IMR-90 (cell line): Measurements from ENCODE around the gene ZNF727. TPM values are rescaled to one million over a fixed set of nuclear protein-coding genes. Genes with fewer than 3 reads are reported as not detected.

Source experiments
- ATAC-seq: fragments of 200-7000 bp; cut with Tn5 transposase; 2 replicates; pipeline ENCODE4 v1.9.1; 2020; ENCODE audit warnings: low read depth, mild to moderate bottlenecking, moderate library complexity
- Bru-seq: library from RNA; stranded (reverse); fragments of 400-500 nt; gene quantifications from one replicate; lab custom pipeline; 2021; lab: Mats Ljungman, UMichigan
- BruChase-seq, 2 experiments: library from RNA; stranded (reverse); fragments of 400-500 nt; gene quantifications; one replicate each; lab custom pipeline; 2021; lab: Mats Ljungman, UMichigan
- BruUV-seq: library from RNA; stranded (reverse); fragments of 400-500 nt; replicated peaks from 2 replicates; lab custom pipeline; 2021; lab: Mats Ljungman, UMichigan
- CTCF ChIA-PET: fragments of 300-600 bp; formaldehyde crosslinking; extraction: SDS; loops from one replicate; lab custom pipeline; 2021; ENCODE audit warnings: antibody characterized with exemption; lab: Yijun Ruan, JAX
- POLR2A ChIA-PET: fragments of 300-600 bp; sonication (Branson Sonifier 250); formaldehyde crosslinking; loops from one replicate; lab custom pipeline; 2022; ENCODE audit warnings: antibody characterized with exemption; ENCODE audit not compliant: unreplicated experiment; lab: Charles Lee
- DNase-seq: peaks from one replicate; pipeline ENCODE4 v3.0.0; 2013
- H2AFZ ChIP-seq: replicated peaks from 2 replicates; pipeline ENCODE3; 2013; ENCODE audit warnings: low read length, mild to moderate bottlenecking; ENCODE audit not compliant: poor library complexity
- H2AK5ac ChIP-seq: 2 replicates; pipeline ENCODE4 v1.6.1; 2013; ENCODE audit warnings: low read depth, low read length, inconsistent platforms
- H2AK9ac ChIP-seq: replicated peaks from 2 replicates; pipeline ENCODE3; 2013; ENCODE audit warnings: mild to moderate bottlenecking, low read depth, low read length, moderate library complexity; ENCODE audit not compliant: poor library complexity
- H2BK120ac ChIP-seq: 2 replicates; pipeline ENCODE4 v1.6.1; 2013; ENCODE audit warnings: low read depth, low read length, inconsistent platforms
- H2BK15ac ChIP-seq: 3 replicates; pipeline ENCODE4 v1.6.1; 2013; ENCODE audit warnings: low read depth, low read length, inconsistent platforms
- H2BK20ac ChIP-seq: 2 replicates; pipeline ENCODE4 v1.6.1; 2013; ENCODE audit warnings: low read depth, mild to moderate bottlenecking, inconsistent platforms, low read length, moderate library complexity
- H2BK5ac ChIP-seq: 2 replicates; pipeline ENCODE4 v1.6.1; 2013; ENCODE audit warnings: mild to moderate bottlenecking, low read depth, low read length, inconsistent platforms; ENCODE audit not compliant: poor library complexity, severe bottlenecking
- H3K14ac ChIP-seq: replicated peaks from 2 replicates; pipeline ENCODE4 v1.6.1; 2013; ENCODE audit warnings: low read depth, low read length, inconsistent platforms
- H3K18ac ChIP-seq: 2 replicates; pipeline ENCODE4 v1.6.1; 2013; ENCODE audit warnings: low read depth, low read length, control low read depth
- H3K23ac ChIP-seq: 2 replicates; pipeline ENCODE4 v1.6.1; 2013; ENCODE audit warnings: low read depth, low read length, inconsistent platforms
- H3K27ac ChIP-seq: 2 replicates; pipeline ENCODE4 v1.5.1; 2013; ENCODE audit warnings: mild to moderate bottlenecking, control low read depth, low read length; ENCODE audit not compliant: insufficient read depth
- H3K27me3 ChIP-seq: 2 replicates; pipeline ENCODE4 v1.6.1; 2013; ENCODE audit warnings: low read length; ENCODE audit not compliant: control insufficient read depth, insufficient read depth
- H3K36me3 ChIP-seq: 2 replicates; pipeline ENCODE4 v1.6.1; 2013; ENCODE audit warnings: low read length, mixed read lengths; ENCODE audit not compliant: control insufficient read depth, insufficient read depth
- H3K4ac ChIP-seq: 2 replicates; pipeline ENCODE4 v1.6.1; 2013; ENCODE audit warnings: low read depth, low read length, inconsistent platforms
- H3K4me1 ChIP-seq: 2 replicates; pipeline ENCODE4 v1.6.1; 2013; ENCODE audit warnings: low read length, mixed read lengths; ENCODE audit not compliant: control insufficient read depth, insufficient read depth
- H3K4me2 ChIP-seq: 2 replicates; pipeline ENCODE4 v1.6.1; 2013; ENCODE audit warnings: low read depth, mild to moderate bottlenecking, control low read depth, low read length, moderate library complexity
- H3K4me3 ChIP-seq: 2 replicates; pipeline ENCODE4 v1.5.1; 2013; ENCODE audit warnings: low read depth, mild to moderate bottlenecking, control low read depth, low read length, moderate library complexity; ENCODE audit not compliant: insufficient read depth
- H3K56ac ChIP-seq: 2 replicates; pipeline ENCODE4 v1.6.1; 2013; ENCODE audit warnings: low read length, inconsistent platforms; ENCODE audit not compliant: insufficient read depth; ENCODE audit errors: extremely low read depth
- H3K79me1 ChIP-seq, 2 experiments: 2 replicates each; pipeline ENCODE4 v1.6.1; 2013; ENCODE audit warnings: low read length in 2 of 2, inconsistent platforms in 1 of 2, low read depth in 1 of 2
- H3K9ac ChIP-seq: 2 replicates; pipeline ENCODE4 v1.6.1; 2013; ENCODE audit warnings: low read depth, low read length, control low read depth
- H3K9me1 ChIP-seq: 2 replicates; pipeline ENCODE4 v1.6.1; 2013; ENCODE audit warnings: low read length, inconsistent platforms; ENCODE audit not compliant: insufficient read depth
- H3K9me3 ChIP-seq: 2 replicates; pipeline ENCODE4 v1.6.1; 2013; ENCODE audit warnings: low read length; ENCODE audit not compliant: control insufficient read depth, insufficient read depth
- H4K20me1 ChIP-seq: 2 replicates; pipeline ENCODE4 v1.6.1; 2013; ENCODE audit warnings: low read length, inconsistent platforms; ENCODE audit not compliant: insufficient read depth
- H4K5ac ChIP-seq: 2 replicates; pipeline ENCODE4 v1.6.1; 2013; ENCODE audit warnings: mild to moderate bottlenecking, low read depth, low read length, control low read depth
- H4K8ac ChIP-seq, 2 experiments: 2 replicates each; pipeline ENCODE4 v1.6.1; 2013; ENCODE audit warnings: low read depth in 2 of 2, low read length in 2 of 2, control low read depth in 1 of 2, inconsistent platforms in 1 of 2
- H4K91ac ChIP-seq: 2 replicates; pipeline ENCODE4 v1.6.1; 2013; ENCODE audit warnings: low read depth, low read length, inconsistent platforms; ENCODE audit not compliant: insufficient read depth
- CEBPB ChIP-seq: IDR thresholded peaks from 2 replicates; pipeline ENCODE4 v1.6.1; 2012; ENCODE audit warnings: low read depth, low read length, improper control_type of control experiment
- CTCF ChIP-seq: conservative IDR thresholded peaks from 2 replicates; pipeline ENCODE4 v1.5.1; 2012; ENCODE audit warnings: mild to moderate bottlenecking, low read depth, low read length, improper control_type of control experiment
- ELK1 ChIP-seq: fragments of 150-350 bp; IDR thresholded peaks from 2 replicates; pipeline ENCODE4 v1.6.1; 2016; ENCODE audit warnings: low read depth, mild to moderate bottlenecking, low read length, moderate library complexity, borderline replicate concordance
- MAFK ChIP-seq: IDR thresholded peaks from 2 replicates; pipeline ENCODE4 v1.6.1; 2012; ENCODE audit warnings: low read depth, low read length, improper control_type of control experiment
- MAZ ChIP-seq: IDR thresholded peaks from 2 replicates; pipeline ENCODE4 v1.6.1; 2012; ENCODE audit warnings: low read depth, mild to moderate bottlenecking, low read length, improper control_type of control experiment, moderate library complexity, borderline replicate concordance
- POLR2A ChIP-seq: IDR thresholded peaks from 2 replicates; pipeline ENCODE4 v1.6.1; 2012; ENCODE audit warnings: mild to moderate bottlenecking, low read depth, low read length
- RCOR1 ChIP-seq: IDR thresholded peaks from 2 replicates; pipeline ENCODE4 v1.6.1; 2012; ENCODE audit warnings: mild to moderate bottlenecking, low read length, improper control_type of control experiment; ENCODE audit not compliant: insufficient replicate concordance
- RFX5 ChIP-seq: IDR thresholded peaks from 2 replicates; pipeline ENCODE4 v1.8.0; 2012; ENCODE audit warnings: low read depth, mild to moderate bottlenecking, low read length, moderate library complexity
- USF2 ChIP-seq: fragments of 150-350 bp; IDR thresholded peaks from 2 replicates; pipeline ENCODE4 v1.6.1; 2017; ENCODE audit warnings: mild to moderate bottlenecking, antibody characterized with exemption, low read length, low read depth
- WGBS, 2 experiments: methylation state at CpG; one replicate each; pipeline versions ENCODE4 v1.1.5 to v1.1.7; 2013; ENCODE audit warnings: missing lambda C conversion rate in 2 of 2; ENCODE audit not compliant: insufficient read length in 1 of 2; ENCODE audit errors: extremely low coverage in 2 of 2; 5-methylcytosine and 5-hydroxymethylcytosine counted together
- dilution Hi-C: fragments of 300-500 bp; cut with HindIII; formaldehyde crosslinking; loops from one replicate; pipeline ENCODE4 v1.14.3; 2018; ENCODE audit warnings: low sequenced_read_pairs; ENCODE audit not compliant: unreplicated experiment
- in situ Hi-C: fragments of 300-500 bp; cut with MboI; formaldehyde crosslinking; loops from 3 replicates; pipeline ENCODE4 v1.14.3; 2019; ENCODE audit warnings: low sequenced_read_pairs, inconsistent platforms, mixed read lengths
- intact Hi-C: fragments of 100-400 bp; cut with micrococcal nuclease; formaldehyde crosslinking; loops from 2 replicates; pipeline ENCODE4 v1.10.0; 2022
- long read RNA-seq: library from polyadenylated mRNA; unstranded; transcript quantifications from one replicate; pipeline ENCODE4 v2.0.0, GENCODE V29; 2021; ENCODE audit not compliant: unreplicated experiment
- polyA plus RNA-seq, 3 experiments: library from polyadenylated mRNA; depleted of rRNA; stranded (reverse); fragments of >200 nt; gene quantifications; 2 replicates each; pipeline ENCODE4 v1.2.3, GENCODE V29; 2012; ENCODE audit warnings: low replicate concordance in 1 of 3
- total RNA-seq: library from RNA; depleted of rRNA; stranded (reverse); fragments of >200 nt; gene quantifications from 2 replicates; pipeline ENCODE4 v1.2.3, GENCODE V29; 2012; rRNA removed

The ZNF727 gene
- not detected in 2 replicates for total RNA-seq
- not detected in 2 replicates for polyA plus RNA-seq (2012; rRNA removed)
- polyA plus RNA-seq (2012; cell fraction: cytosol; rRNA removed): not detected in 2 replicates
- not detected in 2 replicates for polyA plus RNA-seq (2012; cell fraction: nucleus; rRNA removed; ENCODE audit: low replicate concordance)
- Bru-seq, nascent RNA: not detected
- BruChase-seq, experiment 1, labeled RNA remaining after a 6-hour chase: not detected
- BruChase-seq, experiment 2, labeled RNA remaining after a 2-hour chase: not detected
- long read RNA-seq: 0 reads

GRCh38 chr7:64045301-64046040 is at the start of gene ZNF727:
Gene ZNF727 (plus strand): TSS chr7:64045434. CDS start chr7:64045622, 188 bp downstream.
- no peak within 1 kb of the TSS for H2BK120ac ChIP-seq
- in situ Hi-C loops: no loop called here

More at GRCh38 chr7:64045301-64046040, at the start of gene ZNF727:
- dilution Hi-C loops: no loop called here
- Histone ChIP-seq H3K56ac (no peak within 1 kb of the TSS), H4K20me1 (no peaks in the 10 kb centered on the region), H2AFZ (no peak within 1 kb of the TSS), H3K9me3 (peaks cover 31% of the 10 kb centered on the region), H3K18ac (no peak within 1 kb of the TSS), H4K8ac (no peak within 1 kb of the TSS), H3K27me3 (no peaks in the 10 kb centered on the region), H3K14ac (no peak within 1 kb of the TSS), H2BK15ac (no peak within 1 kb of the TSS), H2AK9ac (no peak within 1 kb of the TSS), H2BK5ac (no peak within 1 kb of the TSS), H2BK20ac (no peak within 1 kb of the TSS), H4K5ac (no peak within 1 kb of the TSS), H3K36me3 (no peaks in the 10 kb centered on the region), H3K9me1 (no peaks in the 10 kb centered on the region), H3K4me2 (no peak within 1 kb of the TSS), H3K79me1 (no peaks in the 10 kb centered on the region), H4K91ac (no peak within 1 kb of the TSS), H3K4ac (no peak within 1 kb of the TSS), H3K9ac (no peak within 1 kb of the TSS), H2AK5ac (no peak within 1 kb of the TSS), H3K4me1 (no peaks in the 10 kb centered on the region), H3K4me3 (no peak within 1 kb of the TSS), H3K27ac (no peak within 1 kb of the TSS), H3K23ac (no peak within 1 kb of the TSS)
- POLR2A ChIA-PET: no interaction called here
- no TSS peak for BruUV-seq
- ATAC-seq (no peak), DNase-seq (no peak)
- TF ChIP-seq RCOR1: no peak
- TF ChIP-seq MAFK: no peak
- TF ChIP-seq USF2: no peak
- no peak for TF ChIP-seq CEBPB
- TF ChIP-seq POLR2A: no peak
- no peak for TF ChIP-seq CTCF
- no peak for TF ChIP-seq RFX5
- TF ChIP-seq ELK1: no peak
- TF ChIP-seq MAZ: no peak
- 4% methylated on average over 11 of the region's 33 CpGs; no CpG with 5 or more reads in 1 of the 2 experiments for WGBS, 2 experiments
- intact Hi-C loops: no loop called here
- CTCF ChIA-PET: no interaction called here
